Ectodermal cell (in vitro differentiated cells): ENCODE data around the gene TMTC2.
"Not testable (repeated sequence)": the region's sequence is repeated elsewhere in the genome, so short reads cannot be mapped to it uniquely, and the experiment has no call there.

Experiments
- H3K27ac ChIP-seq: 2 replicates; pipeline ENCODE4 v1.7.0; 2013; ENCODE audit warnings: mild to moderate bottlenecking, low read depth, low read length; ENCODE audit not compliant: insufficient read depth, poor library complexity, severe bottlenecking
- H3K27me3 ChIP-seq: 2 replicates; pipeline ENCODE4 v1.7.0; 2013; ENCODE audit warnings: mild to moderate bottlenecking, low read length; ENCODE audit not compliant: insufficient read depth, control insufficient read depth, poor library complexity, severe bottlenecking
- H3K36me3 ChIP-seq: one replicate; pipeline ENCODE4 v1.7.0; 2013; ENCODE audit warnings: low read length; ENCODE audit not compliant: control insufficient read depth, insufficient read depth
- H3K4me1 ChIP-seq: one replicate; pipeline ENCODE4 v1.7.0; 2013; ENCODE audit warnings: low read length; ENCODE audit not compliant: control insufficient read depth, insufficient read depth
- H3K4me3 ChIP-seq: 2 replicates; pipeline ENCODE4 v1.7.0; 2013; ENCODE audit warnings: low read depth, low read length, control low read depth; ENCODE audit not compliant: insufficient read depth
- H3K9me3 ChIP-seq: 2 replicates; pipeline ENCODE4 v1.7.0; 2013; ENCODE audit warnings: mild to moderate bottlenecking, low read length, moderate library complexity; ENCODE audit not compliant: control insufficient read depth
- WGBS, 2 experiments: methylation state at CpG; one replicate each; pipeline ENCODE4 v1.1.7; 2013; ENCODE audit warnings: missing lambda C conversion rate in 2 of 2; 5-methylcytosine and 5-hydroxymethylcytosine counted together

The TMTC2 gene

GRCh38 chr12:82754856-82755255, 68.2 kb downstream of the TMTC2 start:
- Histone ChIP-seq H3K27me3 (no peaks in the 10 kb centered on the region), H3K4me3 (no peak overlapping the region), H3K9me3 (no peaks in the 10 kb centered on the region), H3K36me3 (no peaks in the 10 kb centered on the region), H3K4me1 (peaks cover 14% of the 10 kb centered on the region), H3K27ac (no peak overlapping the region)

DNA sequence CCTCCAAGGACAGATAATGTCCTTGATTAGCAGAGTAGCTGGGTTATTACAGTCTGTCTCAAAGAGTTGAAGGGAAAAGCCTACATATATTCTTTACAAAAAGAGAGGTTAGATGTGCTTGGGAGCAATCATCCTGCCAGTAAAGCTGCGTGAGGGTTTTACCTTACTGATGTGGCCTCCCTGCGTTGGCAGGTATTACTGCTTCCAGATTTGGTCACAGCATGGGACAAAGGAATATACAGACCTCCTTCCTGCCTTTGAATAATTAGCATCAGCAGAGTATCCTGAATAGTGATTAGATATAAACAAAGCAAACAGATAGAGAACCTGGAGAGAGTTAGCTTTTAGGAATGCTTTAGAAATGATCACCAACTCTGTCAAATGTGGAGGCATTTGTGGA, 69.6 kb downstream of the TMTC2 start:
- Histone ChIP-seq H3K27me3 (no peaks in the 10 kb centered on the region), H3K27ac (no peak overlapping the region), H3K4me1 (peaks cover 14% of the 10 kb centered on the region), H3K36me3 (no peaks in the 10 kb centered on the region), H3K4me3 (no peak overlapping the region), H3K9me3 (no peaks in the 10 kb centered on the region)
- 8 to 23% methylated on average over 2 of the region's 2 CpGs for WGBS, 2 experiments

- H3K27ac ChIP-seq = no peak overlapping the region
- H3K36me3 ChIP-seq = no peaks in the 10 kb centered on the region
- H3K9me3 ChIP-seq = no peaks in the 10 kb centered on the region
- peaks cover 14% of the 10 kb centered on the region for H3K4me1 ChIP-seq
- no peak overlapping the region for H3K4me3 ChIP-seq
- no peaks in the 10 kb centered on the region for H3K27me3 ChIP-seq
- WGBS, 2 experiments = no CpG with 5 or more reads among the region's 1 CpG
Observed at GRCh38 chr12:82757059-82757458, 70.4 kb downstream of the TMTC2 start.

DNA sequence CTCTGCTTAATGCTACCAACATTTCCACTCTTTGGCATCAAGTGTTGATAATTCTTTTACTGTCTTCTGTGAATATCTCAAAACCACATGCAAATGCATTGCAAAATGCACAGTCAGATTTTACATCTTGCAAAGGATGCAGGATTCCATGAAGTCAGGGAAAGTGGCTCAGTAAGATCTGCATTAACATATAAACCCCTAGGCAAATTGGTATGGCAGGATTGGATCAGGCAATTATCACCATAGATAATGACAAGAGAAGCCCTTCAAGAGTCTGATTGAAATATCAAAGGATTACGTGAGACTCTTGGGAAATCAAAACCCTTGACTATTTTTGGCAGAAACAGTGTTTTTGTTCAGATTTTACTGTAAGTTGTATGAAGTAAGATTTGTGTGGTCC, 71.0 kb downstream of the TMTC2 start:
- Histone ChIP-seq H3K4me1 (peaks cover 14% of the 10 kb centered on the region), H3K27me3 (no peaks in the 10 kb centered on the region), H3K4me3 (no peak overlapping the region), H3K27ac (no peak overlapping the region), H3K36me3 (no peaks in the 10 kb centered on the region), H3K9me3 (no peaks in the 10 kb centered on the region)
- WGBS, 2 experiments = 70 to 85% methylated on average over 1 of the region's 1 CpG

DNA sequence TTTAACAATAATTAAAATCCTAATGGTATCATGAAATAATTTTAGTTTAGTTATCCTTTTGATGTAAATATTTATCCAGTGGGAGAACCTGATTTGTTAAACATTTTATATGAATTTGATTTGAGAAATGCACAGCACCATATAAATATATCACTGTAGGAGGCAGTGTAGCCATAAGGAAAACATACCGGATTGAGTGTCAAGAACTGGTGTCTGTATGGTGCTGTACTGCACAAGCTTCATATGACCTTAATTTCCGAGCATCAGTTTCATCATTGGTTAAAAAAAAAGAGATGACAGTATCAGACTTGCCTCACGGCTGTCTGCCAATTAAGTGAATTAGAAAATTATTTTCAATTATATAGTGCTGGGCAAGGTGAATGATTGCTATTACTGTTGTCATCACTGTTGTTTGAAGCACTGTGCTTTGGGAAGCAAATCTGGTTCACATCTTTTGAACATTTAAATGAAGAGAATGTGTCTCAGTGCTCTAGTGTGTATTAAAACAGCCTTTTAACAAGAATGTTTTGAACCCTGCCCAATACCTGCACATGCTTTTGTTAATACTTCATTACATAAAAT, 72.1 kb downstream of the TMTC2 start:
- Histone ChIP-seq H3K27ac (no peak overlapping the region), H3K9me3 (no peaks in the 10 kb centered on the region), H3K36me3 (no peaks in the 10 kb centered on the region), H3K27me3 (no peaks in the 10 kb centered on the region), H3K4me3 (no peak overlapping the region), H3K4me1 (peaks cover 14% of the 10 kb centered on the region)
- 95 to 100% methylated on average over 3 of the region's 3 CpGs for WGBS, 2 experiments

DNA sequence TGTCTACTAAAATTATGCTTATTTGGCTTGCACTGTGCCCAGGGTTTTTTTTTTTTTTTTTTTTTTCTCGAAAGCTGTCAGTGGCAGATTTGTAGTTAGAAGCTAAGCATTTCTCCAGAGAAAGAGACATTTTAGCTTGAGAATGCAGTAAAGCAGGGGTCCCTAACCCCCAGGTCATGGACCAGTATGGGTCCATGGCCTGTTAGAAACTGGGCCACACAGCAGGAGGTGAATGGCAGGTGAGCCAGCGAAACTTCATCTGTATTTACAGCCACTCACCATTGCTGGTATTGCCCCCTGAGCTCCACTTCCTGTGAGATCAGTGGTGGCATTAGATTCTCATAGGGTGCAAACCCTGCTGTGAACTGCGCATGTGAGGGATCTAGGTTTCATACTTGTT, 73.7 kb downstream of the TMTC2 start:
- 72 to 82% methylated on average over 3 of the region's 3 CpGs for WGBS, 2 experiments
- Histone ChIP-seq H3K4me1 (peaks cover 10% of the 10 kb centered on the region), H3K4me3 (no peak overlapping the region), H3K36me3 (no peaks in the 10 kb centered on the region), H3K27ac (no peak overlapping the region), H3K27me3 (no peaks in the 10 kb centered on the region), H3K9me3 (no peaks in the 10 kb centered on the region)

GRCh38 chr12:82765206-82765605, 78.5 kb downstream of the TMTC2 start:
- H3K36me3 ChIP-seq, H3K27ac ChIP-seq, H3K9me3 ChIP-seq, H3K4me1 ChIP-seq, H3K27me3 ChIP-seq, H3K4me3 ChIP-seq: not testable (repeated sequence)
- 93 to 98% methylated on average over 7 of the region's 7 CpGs for WGBS, 2 experiments

DNA sequence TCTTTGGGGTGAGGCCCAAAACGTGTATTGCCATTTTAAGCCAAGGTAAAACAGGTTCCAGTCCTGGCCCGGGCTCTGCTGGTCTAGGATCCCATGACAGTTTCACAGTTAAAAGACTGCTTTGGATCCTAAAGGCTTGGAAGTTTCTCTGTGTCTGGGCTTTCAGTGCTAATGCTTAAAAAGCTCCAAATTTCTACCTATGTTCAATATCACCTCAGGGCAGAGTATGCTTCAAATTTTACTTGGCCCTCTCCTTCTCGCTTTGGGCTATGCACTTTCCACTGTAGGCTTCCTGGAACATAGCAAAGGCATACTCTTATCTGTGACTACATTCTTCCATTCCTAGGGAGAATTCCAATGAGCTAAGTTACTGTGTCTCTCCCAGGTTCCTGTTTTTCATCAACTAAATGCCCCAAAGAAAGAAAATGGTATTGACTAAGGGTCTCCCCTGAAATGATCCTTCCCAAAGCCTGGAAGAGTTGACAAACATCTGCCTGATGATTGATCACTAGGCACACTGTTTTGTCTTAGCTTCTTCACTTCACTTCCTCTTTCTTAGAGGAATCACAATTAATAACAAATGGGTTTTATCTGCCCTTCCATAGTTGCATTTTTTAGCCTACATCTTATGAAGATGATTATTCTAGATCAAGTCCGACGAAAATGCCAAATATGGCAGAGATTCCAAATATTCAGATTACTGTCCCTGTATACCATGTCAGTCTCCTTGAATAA, 79.4 kb downstream of the TMTC2 start:
- Histone ChIP-seq H3K27ac (no peak overlapping the region), H3K9me3 (no peaks in the 10 kb centered on the region), H3K4me1 (no peaks in the 10 kb centered on the region), H3K4me3 (no peak overlapping the region), H3K36me3 (no peaks in the 10 kb centered on the region), H3K27me3 (no peaks in the 10 kb centered on the region)
- 94 to 95% methylated on average over 5 of the region's 5 CpGs for WGBS, 2 experiments

GRCh38 chr12:82774666-82775065, 88.0 kb downstream of the TMTC2 start:
- Histone ChIP-seq H3K36me3 (no peaks in the 10 kb centered on the region), H3K4me1 (no peaks in the 10 kb centered on the region), H3K27ac (no peak overlapping the region), H3K27me3 (no peaks in the 10 kb centered on the region), H3K9me3 (no peaks in the 10 kb centered on the region), H3K4me3 (no peak overlapping the region)
- WGBS, 2 experiments = 92 to 94% methylated on average over 5 of the region's 5 CpGs

- Histone ChIP-seq H3K36me3 (no peaks in the 10 kb centered on the region), H3K4me3 (no peak overlapping the region), H3K9me3 (no peaks in the 10 kb centered on the region), H3K4me1 (peaks cover 38% of the 10 kb centered on the region), H3K27me3 (peaks cover 13% of the 10 kb centered on the region), H3K27ac (no peak overlapping the region)
- 86 to 95% methylated on average over 2 to 4 of the region's 4 CpGs for WGBS, 2 experiments
Observed at GRCh38 chr12:82780517-82780916, 93.8 kb downstream of the TMTC2 start.
